HepG2 (cell line): Measurements from ENCODE around the gene MYH7. TPM values are rescaled to one million over a fixed set of nuclear protein-coding genes. Genes with fewer than 3 reads are reported as not detected.
A peak's percentile ranks its signal among the peaks of the same experiment; 100 is the strongest.

Source experiments
- ATAC-seq: fragments of 200-7000 bp; cut with Tn5 transposase; 3 replicates; pipeline ENCODE4 v1.9.1; 2020; ENCODE audit warnings: mild to moderate bottlenecking, moderate library complexity
- BruUV-seq: library from RNA; stranded (reverse); fragments of 400-500 nt; replicated peaks from 2 replicates; lab custom pipeline; 2021; lab: Mats Ljungman, UMichigan
- CTCF ChIA-PET: fragments of 300-600 bp; formaldehyde crosslinking; extraction: SDS; loops from one replicate; lab custom pipeline; 2021; ENCODE audit warnings: low total read pairs, inconsistent platforms, low intra/inter-chr PET ratio; lab: Yijun Ruan, JAX
- POLR2A ChIA-PET: fragments of 350-600 bp; sonication (Branson Sonifier 250); formaldehyde crosslinking; loops from one replicate; lab custom pipeline; 2020; ENCODE audit warnings: antibody characterized with exemption, inconsistent platforms; lab: Yijun Ruan, JAX
- DNase-seq: peaks from one replicate; pipeline ENCODE4 v3.0.0-alpha.2; 2015; ENCODE audit warnings: low spot score
- FAIRE-seq: peaks from 3 replicates; lab custom pipeline; 2011; peaks lifted over from hg19 to GRCh38; lab: Jason Lieb, UNC
- H2AFZ ChIP-seq: one replicate; pipeline ENCODE4 v1.6.1; 2011; ENCODE audit warnings: low read length, inconsistent platforms
- H3K27ac ChIP-seq: fragments of 300-600 bp; 3 replicates; pipeline ENCODE4 v1.8.0; 2011; ENCODE audit warnings: mixed run types, mild to moderate bottlenecking, mixed read lengths, low read length, inconsistent platforms; ENCODE audit not compliant: insufficient read depth; ENCODE audit errors: extremely low read length
- H3K27me3 ChIP-seq, 2 experiments: fragments of 200-600 bp in 1 of 2; 2 replicates in 1 of 2; 3 replicates in 1 of 2; pipeline versions ENCODE4 v1.6.0 to v1.8.0; 2011; ENCODE audit warnings: low read length in 2 of 2, mild to moderate bottlenecking in 2 of 2, moderate library complexity in 2 of 2, inconsistent platforms in 1 of 2; ENCODE audit not compliant: insufficient read depth in 2 of 2, control insufficient read depth in 1 of 2
- H3K36me3 ChIP-seq, 2 experiments: fragments of 200-600 bp in 1 of 2; replicated peaks in 1 of 2; 2 replicates in 1 of 2; 3 replicates in 1 of 2; pipeline versions ENCODE4 v1.5.1 to v1.8.0; 2011; ENCODE audit warnings: low read length in 2 of 2, inconsistent platforms in 1 of 2; ENCODE audit not compliant: insufficient read depth in 2 of 2, control insufficient read depth in 1 of 2
- H3K4me1 ChIP-seq: 2 replicates; pipeline ENCODE4 v1.5.1; 2012; ENCODE audit warnings: low read length, inconsistent platforms; ENCODE audit not compliant: insufficient read depth
- H3K4me2 ChIP-seq: 2 replicates; pipeline ENCODE4 v1.6.0; 2011; ENCODE audit warnings: low read depth, low read length, inconsistent platforms
- H3K4me3 ChIP-seq, 3 experiments: fragments of 200-600 bp in 1 of 3; sonication (generic), shearing (Covaris generic) in 1 of 3; replicated peaks in 1 of 3; 2 replicates each; pipeline ENCODE4 v1.5.1; 2011 to 2016; ENCODE audit warnings: low read length in 3 of 3, inconsistent platforms in 2 of 3, low read depth in 2 of 3, mild to moderate bottlenecking in 2 of 3, control low read depth in 1 of 3, mixed read lengths in 1 of 3; ENCODE audit not compliant: insufficient read depth in 1 of 3
- H3K79me2 ChIP-seq: one replicate; pipeline ENCODE4 v1.6.1; 2011; ENCODE audit warnings: low read length, inconsistent platforms; ENCODE audit not compliant: insufficient read depth
- H3K9ac ChIP-seq: 2 replicates; pipeline ENCODE4 v1.6.0; 2011; ENCODE audit warnings: mild to moderate bottlenecking, low read depth, low read length, inconsistent platforms; ENCODE audit not compliant: insufficient read depth
- H3K9me3 ChIP-seq: 2 replicates; pipeline ENCODE4 v1.5.1; 2012; ENCODE audit warnings: mild to moderate bottlenecking, low read length
- H4K20me1 ChIP-seq: 2 replicates; pipeline ENCODE4 v1.6.0; 2011; ENCODE audit warnings: inconsistent platforms, mild to moderate bottlenecking, low read length, moderate library complexity; ENCODE audit not compliant: insufficient read depth
- CREB1 ChIP-seq, 2 experiments: fragments of 450-650 bp in 1 of 2; IDR thresholded peaks; 2 replicates each; pipeline ENCODE4 v1.6.1; 2016 to 2017; ENCODE audit warnings: control low read depth in 1 of 2, mild to moderate bottlenecking in 1 of 2, missing compliant biosample characterization in 1 of 2, missing genetic modification characterization in 1 of 2
- DMAP1 ChIP-seq: IDR thresholded peaks from 2 replicates; pipeline ENCODE4 v1.6.1; 2016
- GMEB2 ChIP-seq: IDR thresholded peaks from 2 replicates; pipeline ENCODE4 v1.6.1; 2016; ENCODE audit warnings: missing biosample characterization, missing genetic modification reagents, low read depth
- ISX ChIP-seq: sonication (generic); formaldehyde crosslinking; conservative IDR thresholded peaks from 2 replicates; pipeline ENCODE4 v1.5.0; 2020; ENCODE audit warnings: missing genetic modification reagents
- MAFK ChIP-seq, 2 experiments: IDR thresholded peaks in 1 of 2; conservative IDR thresholded peaks in 1 of 2; 2 replicates each; pipeline ENCODE4 v1.6.1; 2011; ENCODE audit warnings: improper control_type of control experiment in 2 of 2, low read length in 2 of 2
- NFIB ChIP-seq: sonication (generic); formaldehyde crosslinking; IDR thresholded peaks from 2 replicates; pipeline ENCODE4 v1.9.0; 2021; ENCODE audit warnings: missing genetic modification reagents, mild to moderate bottlenecking, borderline replicate concordance
- NR2C2 ChIP-seq: sonication (generic); formaldehyde crosslinking; IDR thresholded peaks from 2 replicates; pipeline ENCODE4 v1.4.0; 2020; ENCODE audit warnings: missing genetic modification reagents, mild to moderate bottlenecking, moderate library complexity, borderline replicate concordance
- ZFP36 ChIP-seq: fragments of 150-350 bp; IDR thresholded peaks from 2 replicates; pipeline ENCODE4 v1.6.1; 2018; ENCODE audit warnings: borderline replicate concordance, low read length, low read depth; ENCODE audit not compliant: partially characterized antibody
- ZNF256 ChIP-seq: sonication (generic); formaldehyde crosslinking; conservative IDR thresholded peaks from 2 replicates; pipeline ENCODE4 v1.4.0; 2020; ENCODE audit warnings: missing genetic modification reagents
- ZNF281 ChIP-seq: sonication (generic); formaldehyde crosslinking; IDR thresholded peaks from 2 replicates; pipeline ENCODE4 v1.4.0; 2020; ENCODE audit warnings: missing genetic modification reagents, borderline replicate concordance
- ZNF501 ChIP-seq: sonication (generic); formaldehyde crosslinking; IDR thresholded peaks from 2 replicates; pipeline ENCODE4 v1.5.1; 2020; ENCODE audit warnings: mild to moderate bottlenecking, moderate library complexity, missing genetic modification reagents
- WGBS: methylation state at CpG from one replicate; pipeline ENCODE4 v1.1.6; 2017; ENCODE audit warnings: low lambda C conversion rate; 5-methylcytosine and 5-hydroxymethylcytosine counted together
- in situ Hi-C: cut with HindIII; loops from 2 replicates; pipeline ENCODE4 v1.10.0; 2017; ENCODE audit warnings: low pct_unique_long_range_greater_than_20kb; ENCODE audit not compliant: extremely low pct_ligation_motif_present
- intact Hi-C: fragments of 100-400 bp; cut with micrococcal nuclease; formaldehyde crosslinking; loops from one replicate; pipeline ENCODE4 v1.10.0; 2022; ENCODE audit not compliant: unreplicated experiment
- polyA plus RNA-seq, 8 experiments: library from polyadenylated mRNA; depleted of rRNA in 3 of 8; stranded (reverse) in 7 of 8; unstranded in 1 of 8; fragments of >200 nt; fragmentation: Illumina TruSeq in 4 of 8; extraction: Trizol in 4 of 8; gene quantifications; 2 replicates each; pipeline versions ENCODE4 v1.2.1 to v1.2.3, GENCODE V29; 2011 to 2016; ENCODE audit warnings: low read depth in 4 of 8, missing spikeins in 1 of 8, mixed read lengths in 1 of 8; ENCODE audit not compliant: insufficient read depth in 1 of 8
- total RNA-seq, 5 experiments: library from RNA; depleted of rRNA; stranded (reverse); fragments of >200 nt; fragmentation: Illumina TruSeq; extraction: Trizol; gene quantifications; 2 replicates each; pipeline ENCODE4 v1.2.3, GENCODE V29; 2016; ENCODE audit warnings: low read depth in 1 of 5
- TF ChIP-seq, protein P1 (sequence below): sonication (generic); formaldehyde crosslinking; IDR thresholded peaks from 2 replicates; pipeline ENCODE4 v1.5.1; 2020; ENCODE audit warnings: missing genetic modification reagents, mild to moderate bottlenecking, borderline replicate concordance

Gene MYH7
- total and polyA plus RNA-seq, 2 of the 13 experiments (the other 11 are each of a cell fraction or from before 2014, with no cell fraction given) = 0.04 TPM; not detected in 1

DNA sequence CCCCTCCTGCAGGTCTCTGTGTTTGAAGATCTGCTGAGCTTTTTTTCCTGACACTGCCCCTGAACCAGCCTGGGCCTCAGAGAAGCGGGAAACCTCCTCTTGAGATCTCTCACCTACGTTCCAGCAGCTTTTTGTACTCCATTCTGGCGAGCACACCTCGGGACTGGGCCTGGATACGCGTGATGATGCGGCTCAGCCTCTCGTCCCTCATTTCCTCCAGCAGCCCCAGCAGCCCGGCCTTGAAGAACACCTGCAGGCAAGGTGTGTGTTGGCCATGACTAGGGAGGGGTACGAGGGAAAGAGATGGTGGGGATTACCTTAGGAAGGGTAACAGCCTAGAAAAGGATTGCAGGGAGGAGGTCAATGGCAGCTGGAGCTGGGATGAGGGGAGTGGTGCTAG is 10.3 kb downstream of the MYH7 start:
- Histone ChIP-seq H3K79me2 (no peaks in the 10 kb centered on the region), H3K27ac (no peak overlapping the region), H3K27me3 (peaks cover 0 to 43% of the 10 kb centered on the region in 2 experiments; a peak in 4 of 5 replicates), H3K9ac (no peak overlapping the region), H3K36me3 (no peaks in the 10 kb centered on the region), H3K4me3 (no peak overlapping the region), H3K9me3 (no peaks in the 10 kb centered on the region), H4K20me1 (no peaks in the 10 kb centered on the region), H3K4me2 (no peak overlapping the region), H3K4me1 (no peaks in the 10 kb centered on the region), H2AFZ (no peak overlapping the region)
- no TSS peak for BruUV-seq
- in situ Hi-C loops = no loop called here
- DNase-seq (no peak), FAIRE-seq (no peak), ATAC-seq (no peak)
- POLR2A ChIA-PET = no interaction called here
- 12% methylated on average over 10 of the region's 10 CpGs for WGBS
- TF ChIP-seq ZFP36 (no peak), NFIB (CRISPR knock-in tag) (0 out of 2 replicates have a peak, but pooled peaks have one; percentile 61)
- CTCF ChIA-PET = no interaction called here
- intact Hi-C loops = no loop called here

- H3K9ac ChIP-seq = no peak overlapping the region
- H3K27ac ChIP-seq = no peak overlapping the region
- no peaks in the 10 kb centered on the region for H3K4me1 ChIP-seq
- intact Hi-C loops = no loop called here
- no TSS peak for BruUV-seq
- peaks cover 3 to 52% of the 10 kb centered on the region in 2 experiments; a peak in 4 of 5 replicates for H3K27me3 ChIP-seq
- FAIRE-seq (no peak), ATAC-seq (no peak), DNase-seq (no peak)
- ChIA-PET POLR2A (interaction anchor here (1.7 kb wide), 1 partner anchor 13 kb away, joined by 3 read pairs; no protein-coding TSS in a partner anchor), CTCF (no interaction called here)
- H3K9me3 ChIP-seq = no peaks in the 10 kb centered on the region
- H3K4me3 ChIP-seq = no peak overlapping the region
- H2AFZ ChIP-seq = no peak overlapping the region
- WGBS = 53% methylated on average over 6 of the region's 6 CpGs
- H4K20me1 ChIP-seq = no peaks in the 10 kb centered on the region
- in situ Hi-C loops = no loop called here
- H3K79me2 ChIP-seq = no peaks in the 10 kb centered on the region
- H3K4me2 ChIP-seq = no peak overlapping the region
- no peaks in the 10 kb centered on the region for H3K36me3 ChIP-seq
- TF ChIP-seq, protein P1, sequence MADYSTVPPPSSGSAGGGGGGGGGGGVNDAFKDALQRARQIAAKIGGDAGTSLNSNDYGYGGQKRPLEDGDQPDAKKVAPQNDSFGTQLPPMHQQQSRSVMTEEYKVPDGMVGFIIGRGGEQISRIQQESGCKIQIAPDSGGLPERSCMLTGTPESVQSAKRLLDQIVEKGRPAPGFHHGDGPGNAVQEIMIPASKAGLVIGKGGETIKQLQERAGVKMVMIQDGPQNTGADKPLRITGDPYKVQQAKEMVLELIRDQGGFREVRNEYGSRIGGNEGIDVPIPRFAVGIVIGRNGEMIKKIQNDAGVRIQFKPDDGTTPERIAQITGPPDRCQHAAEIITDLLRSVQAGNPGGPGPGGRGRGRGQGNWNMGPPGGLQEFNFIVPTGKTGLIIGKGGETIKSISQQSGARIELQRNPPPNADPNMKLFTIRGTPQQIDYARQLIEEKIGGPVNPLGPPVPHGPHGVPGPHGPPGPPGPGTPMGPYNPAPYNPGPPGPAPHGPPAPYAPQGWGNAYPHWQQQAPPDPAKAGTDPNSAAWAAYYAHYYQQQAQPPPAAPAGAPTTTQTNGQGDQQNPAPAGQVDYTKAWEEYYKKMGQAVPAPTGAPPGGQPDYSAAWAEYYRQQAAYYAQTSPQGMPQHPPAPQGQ = no peak
- TF ChIP-seq DMAP1 (CRISPR knock-in tag) = no peak
- no peak for TF ChIP-seq ZNF256 (CRISPR knock-in tag)
- TF ChIP-seq ZNF281 (CRISPR knock-in tag) = no peak
- no peak for TF ChIP-seq GMEB2 (CRISPR knock-in tag)
- no peak for TF ChIP-seq CREB1 (IDR thresholded peaks at IDR 0.05)
- TF ChIP-seq CREB1 (CRISPR knock-in tag; IDR thresholded peaks at IDR 0.05) = no peak
- no peak for TF ChIP-seq ZNF501 (CRISPR knock-in tag)
- no peak for TF ChIP-seq ISX
- TF ChIP-seq MAFK (conservative IDR thresholded peaks at IDR 0.05 in 1 of 2, IDR thresholded peaks at IDR 0.05 in 1 of 2; ENCODE audit: low read length in 2 of 2) = no peak
- TF ChIP-seq NR2C2 = peak; percentile 35; the same call in 1 of the 2 replicates
Measured at GRCh38 chr14:23423657-23424056, 11.8 kb downstream of the MYH7 start.
